Endodermal cell (in vitro differentiated cells): ENCODE results near the gene ZNF331. TPM values are rescaled to one million over a fixed set of nuclear protein-coding genes. Genes with fewer than 3 reads are reported as not detected.

Experiments used
- DNase-seq: peaks from one replicate; pipeline ENCODE4 v3.0.0-alpha.2; 2017
- H3K27ac ChIP-seq: 2 replicates; pipeline ENCODE4 v1.5.1; 2013; ENCODE audit warnings: mild to moderate bottlenecking, low read depth, low read length, moderate library complexity
- H3K27me3 ChIP-seq: 2 replicates; pipeline ENCODE4 v1.6.1; 2013; ENCODE audit warnings: mild to moderate bottlenecking, low read length, moderate library complexity; ENCODE audit not compliant: insufficient read depth, control insufficient read depth, poor library complexity, severe bottlenecking
- H3K36me3 ChIP-seq: 2 replicates; pipeline ENCODE4 v1.7.0; 2013; ENCODE audit warnings: mild to moderate bottlenecking, low read length, moderate library complexity; ENCODE audit not compliant: control insufficient read depth, insufficient read depth
- H3K4me1 ChIP-seq: one replicate; pipeline ENCODE4 v1.7.0; 2013; ENCODE audit warnings: low read length; ENCODE audit not compliant: control insufficient read depth, insufficient read depth
- H3K4me3 ChIP-seq: 2 replicates; pipeline ENCODE4 v1.5.1; 2013; ENCODE audit warnings: mild to moderate bottlenecking, low read length, moderate library complexity
- H3K9ac ChIP-seq: 2 replicates; pipeline ENCODE4 v1.6.1; 2013; ENCODE audit warnings: mild to moderate bottlenecking, low read length, moderate library complexity; ENCODE audit not compliant: poor library complexity, severe bottlenecking; ENCODE audit errors: extremely low read depth
- H3K9me3 ChIP-seq: 2 replicates; pipeline ENCODE4 v1.6.1; 2013; ENCODE audit warnings: mild to moderate bottlenecking, low read length, moderate library complexity; ENCODE audit not compliant: control insufficient read depth
- H3K27ac Mint-ChIP-seq: 2 replicates; pipeline ENCODE4 v1.8.0; 2020; ENCODE audit warnings: mixed read lengths
- H3K27me3 Mint-ChIP-seq: 2 replicates; pipeline ENCODE4 v1.8.0; 2021; ENCODE audit warnings: mild to moderate bottlenecking, mixed read lengths; ENCODE audit not compliant: insufficient read depth
- H3K36me3 Mint-ChIP-seq: 2 replicates; pipeline ENCODE4 v1.8.0; 2020; ENCODE audit warnings: low read depth, mixed read lengths
- H3K4me1 Mint-ChIP-seq: 2 replicates; pipeline ENCODE4 v1.8.0; 2020; ENCODE audit warnings: mixed read lengths
- H3K4me3 Mint-ChIP-seq: 2 replicates; pipeline ENCODE4 v1.8.0; 2020; ENCODE audit warnings: mild to moderate bottlenecking, moderate library complexity, mixed read lengths
- H3K9me3 Mint-ChIP-seq: 2 replicates; pipeline ENCODE4 v1.8.0; 2020; ENCODE audit warnings: mild to moderate bottlenecking, mixed read lengths
- WGBS, 2 experiments: methylation state at CpG; one replicate each; pipeline versions ENCODE4 v1.1.5 to v1.1.7; 2013; ENCODE audit warnings: missing lambda C conversion rate in 2 of 2, mixed read lengths in 1 of 2; ENCODE audit not compliant: insufficient coverage in 1 of 2, insufficient read length in 1 of 2; 5-methylcytosine and 5-hydroxymethylcytosine counted together
- total RNA-seq, 2 donors: library from RNA; stranded (reverse); fragmentation: NEBNext Ultra II Directional in 1 of 2; extraction: Animal tissue kit (Norgen Biotek cat#: 25700) in 1 of 2; gene quantifications; 2 replicates in 1 of 2; 3 replicates in 1 of 2; pipeline ENCODE4 v1.2.1, GENCODE V29; 2021
- TF ChIP-seq, protein P1 (sequence below): fragments of 200-600 bp; sonication (generic); conservative IDR thresholded peaks from 2 replicates; pipeline ENCODE4 v1.5.0; 2021; ENCODE audit warnings: antibody characterized with exemption, mild to moderate bottlenecking

The ZNF331 gene
- total RNA-seq, 2 donors from 2014 or later: 32.1 to 50.1 TPM

DNA sequence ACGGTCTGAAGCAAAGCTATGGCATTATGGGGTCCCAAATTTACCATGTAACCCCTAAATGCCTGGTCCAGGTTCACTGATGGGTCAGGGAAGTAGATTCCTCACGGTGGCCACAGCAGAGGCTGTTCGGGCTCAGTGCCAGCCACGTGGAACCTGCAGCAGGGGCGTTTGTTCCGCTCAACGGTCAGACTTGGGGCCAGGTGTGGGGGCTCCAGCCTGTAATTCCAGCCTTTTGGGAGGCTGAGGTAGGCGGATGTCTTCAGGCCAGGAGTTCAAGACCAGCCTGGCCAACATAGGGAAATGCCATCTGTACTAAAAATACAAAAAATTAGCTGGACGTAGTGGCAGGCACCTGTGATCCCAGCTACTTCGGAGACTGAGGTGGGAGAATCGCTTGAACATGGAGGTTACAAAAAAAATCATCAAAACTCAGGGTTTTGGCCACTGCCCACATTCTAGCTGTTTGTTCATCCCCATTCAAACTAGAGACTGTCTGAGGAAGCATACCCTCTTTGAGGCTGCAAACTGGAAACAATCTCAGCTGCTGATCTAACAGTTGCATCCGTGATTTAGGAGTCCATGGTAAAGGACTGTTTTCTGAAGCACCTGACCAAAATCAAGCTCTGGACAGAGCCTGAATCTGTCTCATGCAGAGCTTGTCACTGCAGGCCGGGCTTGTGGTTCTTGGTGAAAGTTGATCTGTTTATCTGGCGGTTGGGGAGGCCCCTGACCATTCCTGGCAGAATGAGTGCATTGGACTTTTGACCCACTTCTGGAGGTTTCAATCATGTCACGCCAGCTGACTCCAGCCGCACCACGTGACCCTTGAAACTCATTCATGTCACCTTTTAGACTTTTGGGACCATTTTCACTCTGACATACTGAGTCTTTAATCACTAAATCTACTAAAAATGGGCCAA is 30.2 kb upstream of the ZNF331 start:
- H3K9me3 ChIP-seq: no peaks in the 10 kb centered on the region
- H3K4me1 ChIP-seq: peaks cover 3% of the 10 kb centered on the region
- TF ChIP-seq, protein P1, sequence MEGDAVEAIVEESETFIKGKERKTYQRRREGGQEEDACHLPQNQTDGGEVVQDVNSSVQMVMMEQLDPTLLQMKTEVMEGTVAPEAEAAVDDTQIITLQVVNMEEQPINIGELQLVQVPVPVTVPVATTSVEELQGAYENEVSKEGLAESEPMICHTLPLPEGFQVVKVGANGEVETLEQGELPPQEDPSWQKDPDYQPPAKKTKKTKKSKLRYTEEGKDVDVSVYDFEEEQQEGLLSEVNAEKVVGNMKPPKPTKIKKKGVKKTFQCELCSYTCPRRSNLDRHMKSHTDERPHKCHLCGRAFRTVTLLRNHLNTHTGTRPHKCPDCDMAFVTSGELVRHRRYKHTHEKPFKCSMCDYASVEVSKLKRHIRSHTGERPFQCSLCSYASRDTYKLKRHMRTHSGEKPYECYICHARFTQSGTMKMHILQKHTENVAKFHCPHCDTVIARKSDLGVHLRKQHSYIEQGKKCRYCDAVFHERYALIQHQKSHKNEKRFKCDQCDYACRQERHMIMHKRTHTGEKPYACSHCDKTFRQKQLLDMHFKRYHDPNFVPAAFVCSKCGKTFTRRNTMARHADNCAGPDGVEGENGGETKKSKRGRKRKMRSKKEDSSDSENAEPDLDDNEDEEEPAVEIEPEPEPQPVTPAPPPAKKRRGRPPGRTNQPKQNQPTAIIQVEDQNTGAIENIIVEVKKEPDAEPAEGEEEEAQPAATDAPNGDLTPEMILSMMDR: no peak
- Mint-ChIP-seq H3K27me3 (no peaks in the 10 kb centered on the region), H3K9me3 (no peaks in the 10 kb centered on the region), H3K36me3 (peaks cover 13% of the 10 kb centered on the region), H3K4me1 (peaks cover 34% of the 10 kb centered on the region), H3K4me3 (no peak overlapping the region), H3K27ac (no peak overlapping the region)
- DNase-seq: no peak
- no peak overlapping the region for H3K27ac ChIP-seq
- H3K9ac ChIP-seq: no peak overlapping the region
- 91 to 93% methylated on average over 14 to 17 of the region's 17 CpGs for WGBS, 2 experiments
- H3K27me3 ChIP-seq: no peaks in the 10 kb centered on the region
- no peaks in the 10 kb centered on the region for H3K36me3 ChIP-seq
- H3K4me3 ChIP-seq: no peak overlapping the region

GRCh38 chr19:53509443-53509842 is 28.5 kb upstream of the ZNF331 start:
- Mint-ChIP-seq H3K9me3 (no peaks in the 10 kb centered on the region), H3K27ac (no peak overlapping the region), H3K4me3 (no peak overlapping the region), H3K36me3 (peaks cover 13% of the 10 kb centered on the region), H3K27me3 (no peaks in the 10 kb centered on the region), H3K4me1 (peaks cover 28% of the 10 kb centered on the region)
- H3K9me3 ChIP-seq: no peaks in the 10 kb centered on the region
- H3K4me3 ChIP-seq: no peak overlapping the region
- TF ChIP-seq, protein P1: no peak
- no peaks in the 10 kb centered on the region for H3K27me3 ChIP-seq
- H3K36me3 ChIP-seq: no peaks in the 10 kb centered on the region
- peaks cover 1% of the 10 kb centered on the region for H3K4me1 ChIP-seq
- WGBS, 2 experiments: 88 to 89% methylated on average over 2 to 3 of the region's 3 CpGs
- no peak overlapping the region for H3K27ac ChIP-seq
- H3K9ac ChIP-seq: no peak overlapping the region
- peak; percentile 35 for DNase-seq

GRCh38 chr19:53509845-53510244 is 28.1 kb upstream of the ZNF331 start:
- H3K4me1 ChIP-seq: no peaks in the 10 kb centered on the region
- WGBS, 2 experiments: 73 to 82% methylated on average over 2 to 5 of the region's 5 CpGs
- no peak overlapping the region for H3K4me3 ChIP-seq
- no peaks in the 10 kb centered on the region for H3K27me3 Mint-ChIP-seq
- no peak overlapping the region for H3K9ac ChIP-seq
- no peaks in the 10 kb centered on the region for H3K9me3 ChIP-seq
- H3K4me3 Mint-ChIP-seq: no peak overlapping the region
- peaks cover 24% of the 10 kb centered on the region for H3K4me1 Mint-ChIP-seq
- TF ChIP-seq, protein P1: no peak
- H3K27ac ChIP-seq: no peak overlapping the region
- H3K9me3 Mint-ChIP-seq: no peaks in the 10 kb centered on the region
- no peaks in the 10 kb centered on the region for H3K27me3 ChIP-seq
- H3K36me3 Mint-ChIP-seq: peaks cover 13% of the 10 kb centered on the region
- H3K36me3 ChIP-seq: no peaks in the 10 kb centered on the region
- H3K27ac Mint-ChIP-seq: no peak overlapping the region
- no peak for DNase-seq
